Stimulated activated CD4-positive, alpha-beta T cell treated with anti-CD3 and anti-CD28 coated beads, TNF-alpha, amount 100 ng/mL, for 24 hours (primary cell): ENCODE results near the gene TOM1L2.
"Not testable (repeated sequence)": the region's sequence is repeated elsewhere in the genome, so short reads cannot be mapped to it uniquely, and the experiment has no call there.

Source experiments
- DNase-seq, 3 experiments: peaks; one replicate each; pipeline ENCODE4 v3.0.0-alpha.2; 2020; ENCODE audit warnings: low read depth in 3 of 3

TOM1L2 gene

DNA sequence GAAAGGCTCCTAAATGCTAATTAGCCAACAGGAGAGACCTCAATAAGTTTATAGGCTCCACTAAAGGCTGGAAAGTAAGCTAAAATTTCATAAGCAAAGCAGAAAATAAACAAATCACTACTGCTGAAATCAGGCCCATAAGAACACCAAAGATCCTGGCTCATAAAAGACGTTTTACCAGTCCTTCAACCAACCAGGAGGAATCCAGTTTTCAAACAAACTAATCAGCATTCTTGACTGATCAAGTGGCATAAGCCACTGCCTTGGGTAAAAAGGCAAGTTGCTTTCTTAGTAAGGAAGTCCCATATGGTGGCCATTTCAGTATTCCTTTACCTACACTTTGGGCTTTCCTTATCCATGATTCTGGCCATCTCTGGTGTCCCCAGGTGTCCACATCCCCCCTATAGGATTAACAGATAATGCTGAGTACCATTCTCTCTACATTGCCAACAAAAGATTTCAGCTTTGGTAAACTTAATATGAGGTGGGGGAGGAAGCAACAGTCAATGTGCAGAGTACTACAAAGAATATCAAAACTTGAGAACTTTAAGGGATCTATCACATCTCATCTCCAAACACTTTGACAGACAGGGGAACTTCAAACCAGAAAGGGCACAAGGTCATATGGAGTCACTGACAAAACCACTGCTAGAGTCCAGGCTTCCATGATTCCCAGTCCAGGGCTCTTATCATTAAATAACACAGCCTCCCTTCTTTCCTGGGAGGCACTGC lies 1.3 kb downstream of the TOM1L2 start:
- DNase-seq, result no peak

DNA sequence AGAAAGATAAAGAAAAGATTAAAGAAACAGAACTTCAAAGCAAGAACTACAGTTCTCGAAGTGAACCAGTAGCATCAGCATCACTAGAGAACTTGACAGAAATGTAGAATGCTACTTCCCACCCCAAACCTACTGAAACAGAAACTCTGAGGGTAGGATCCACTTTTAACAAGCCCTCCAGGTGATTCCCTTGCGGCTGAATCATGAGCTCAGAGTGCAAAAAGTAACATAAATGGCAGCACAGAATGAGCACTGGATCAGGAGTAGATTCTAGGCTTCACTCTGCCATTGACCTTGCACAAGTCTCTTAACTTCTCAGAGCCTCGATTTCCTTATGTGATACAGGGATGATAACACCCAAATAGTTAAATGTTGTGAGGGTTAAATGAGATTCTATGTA lies 5.8 kb downstream of the TOM1L2 start:
- no peak for DNase-seq

DNA sequence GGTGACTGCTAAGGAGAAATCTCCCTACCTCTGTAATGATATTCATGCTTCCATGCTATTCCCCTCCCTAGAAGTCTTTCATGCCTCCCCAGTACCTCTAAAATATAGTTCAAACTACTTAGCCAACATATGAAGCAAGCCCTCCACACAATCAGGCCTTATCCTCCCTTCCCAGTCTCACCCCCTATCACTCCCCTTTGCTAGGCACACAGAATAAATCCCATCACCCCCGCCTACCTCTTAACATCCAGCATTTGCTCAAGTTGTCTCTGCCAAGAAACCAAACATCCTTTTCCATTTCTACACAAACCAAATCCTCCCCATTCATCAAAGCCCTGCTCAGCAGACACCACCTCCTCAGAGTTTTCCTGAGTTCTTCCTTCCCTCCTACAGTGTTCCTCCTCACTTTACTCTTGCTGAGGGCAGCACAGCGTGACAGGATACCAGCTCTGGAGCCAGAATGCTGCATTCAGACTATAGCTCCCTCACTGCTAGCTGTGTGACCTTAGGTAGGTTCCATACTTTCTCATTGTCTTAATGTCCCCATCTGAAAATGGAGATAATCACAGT lies 7.0 kb downstream of the TOM1L2 start:
- no peak for DNase-seq

DNA sequence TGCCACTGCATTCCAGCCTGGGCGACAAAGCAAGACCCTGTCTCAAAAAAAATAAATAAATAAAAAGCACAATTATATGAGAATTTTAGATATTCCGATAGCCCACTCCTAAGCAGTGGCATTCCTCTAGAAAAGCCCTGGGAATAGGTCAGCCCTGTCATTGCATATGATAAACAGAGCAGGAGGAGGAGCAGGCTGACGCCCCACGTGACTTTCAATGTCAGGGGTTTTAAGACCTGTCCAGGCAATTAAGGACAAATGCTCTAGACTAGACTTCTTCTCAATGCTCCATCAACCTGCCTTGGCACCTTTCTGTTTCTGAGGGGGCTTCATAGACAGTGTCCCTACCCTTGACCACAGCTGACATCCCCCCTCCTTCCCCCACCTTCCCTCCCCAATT lies 7.5 kb downstream of the TOM1L2 start:
- no peak for DNase-seq

DNA sequence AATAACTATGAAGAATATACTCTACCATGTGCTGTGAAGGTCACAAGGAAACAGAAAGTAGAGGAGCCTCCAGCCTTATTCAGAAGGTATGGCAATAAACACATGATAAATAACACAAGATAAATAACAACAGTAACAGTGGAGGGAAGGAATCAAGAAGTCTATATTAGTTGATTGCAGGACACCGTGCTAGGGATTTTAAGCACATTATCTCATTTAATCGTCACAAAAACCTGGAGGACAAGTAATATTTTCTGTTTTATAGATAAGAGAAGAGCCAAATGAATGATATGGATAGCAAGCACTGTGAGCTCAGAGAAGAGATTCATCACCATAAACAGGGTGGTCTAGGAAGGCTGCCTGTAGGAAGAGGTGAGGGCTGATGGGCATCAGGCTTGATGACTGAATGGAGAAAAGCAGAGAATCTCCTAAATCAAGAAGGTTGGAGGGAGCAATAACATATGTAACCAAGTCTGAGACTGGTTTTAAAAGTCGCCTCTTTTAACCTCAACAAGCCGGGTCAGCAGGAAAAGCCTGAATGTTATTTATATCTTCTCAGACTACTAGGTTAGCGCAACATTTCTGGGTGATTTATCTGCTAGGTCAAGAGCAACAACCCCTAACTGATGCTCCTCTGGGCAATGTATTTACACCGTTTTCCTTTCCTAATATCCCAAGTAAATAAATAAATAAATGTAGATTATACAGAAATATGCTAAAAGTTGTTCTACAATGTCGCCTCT lies 8.3 kb downstream of the TOM1L2 start:
- no peak for DNase-seq

DNA sequence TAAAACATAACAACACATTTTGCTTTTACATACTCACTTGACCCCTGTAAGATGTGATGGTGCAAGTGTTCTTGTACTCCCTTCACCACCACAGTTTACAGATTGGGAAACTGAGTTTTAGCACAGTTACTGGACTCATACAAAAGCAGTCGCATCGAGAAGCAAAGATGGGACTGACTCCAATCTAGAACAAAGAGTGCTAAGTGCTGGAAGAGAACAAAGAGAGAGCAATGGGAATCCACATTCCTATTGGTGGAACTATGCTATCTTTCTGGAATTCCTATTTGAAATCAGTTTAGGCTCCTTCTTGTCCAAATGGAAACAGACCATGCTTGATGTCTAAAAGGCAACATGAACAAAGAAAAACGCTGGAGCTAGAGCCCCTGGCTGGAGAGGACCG lies 9.1 kb downstream of the TOM1L2 start:
- no peak for DNase-seq

DNA sequence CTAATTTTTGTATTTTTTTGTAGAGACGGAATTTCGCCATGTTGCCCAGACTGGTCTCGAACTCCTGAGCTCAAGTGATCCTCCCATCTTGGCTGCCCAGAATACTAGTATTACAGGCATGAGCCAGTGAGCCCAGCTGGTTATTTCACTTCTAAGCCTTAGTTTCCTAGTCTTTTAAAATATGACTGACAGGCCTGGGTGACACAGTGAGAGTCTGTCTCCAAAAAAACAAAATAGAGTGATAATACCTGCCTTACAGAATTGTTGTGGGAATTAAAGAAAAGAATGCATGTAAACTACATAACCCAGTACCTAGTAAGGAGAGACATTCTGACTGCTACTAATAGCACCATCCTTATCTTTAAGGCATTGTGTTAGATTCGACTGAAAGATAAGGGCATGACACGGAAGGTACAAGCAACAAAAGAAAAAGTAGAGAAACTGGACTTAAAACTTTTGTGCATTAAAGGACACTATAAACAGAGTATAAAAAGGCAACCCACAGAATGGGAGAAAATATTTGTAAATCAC lies 11.6 kb downstream of the TOM1L2 start:
- DNase-seq, result no peak

DNA sequence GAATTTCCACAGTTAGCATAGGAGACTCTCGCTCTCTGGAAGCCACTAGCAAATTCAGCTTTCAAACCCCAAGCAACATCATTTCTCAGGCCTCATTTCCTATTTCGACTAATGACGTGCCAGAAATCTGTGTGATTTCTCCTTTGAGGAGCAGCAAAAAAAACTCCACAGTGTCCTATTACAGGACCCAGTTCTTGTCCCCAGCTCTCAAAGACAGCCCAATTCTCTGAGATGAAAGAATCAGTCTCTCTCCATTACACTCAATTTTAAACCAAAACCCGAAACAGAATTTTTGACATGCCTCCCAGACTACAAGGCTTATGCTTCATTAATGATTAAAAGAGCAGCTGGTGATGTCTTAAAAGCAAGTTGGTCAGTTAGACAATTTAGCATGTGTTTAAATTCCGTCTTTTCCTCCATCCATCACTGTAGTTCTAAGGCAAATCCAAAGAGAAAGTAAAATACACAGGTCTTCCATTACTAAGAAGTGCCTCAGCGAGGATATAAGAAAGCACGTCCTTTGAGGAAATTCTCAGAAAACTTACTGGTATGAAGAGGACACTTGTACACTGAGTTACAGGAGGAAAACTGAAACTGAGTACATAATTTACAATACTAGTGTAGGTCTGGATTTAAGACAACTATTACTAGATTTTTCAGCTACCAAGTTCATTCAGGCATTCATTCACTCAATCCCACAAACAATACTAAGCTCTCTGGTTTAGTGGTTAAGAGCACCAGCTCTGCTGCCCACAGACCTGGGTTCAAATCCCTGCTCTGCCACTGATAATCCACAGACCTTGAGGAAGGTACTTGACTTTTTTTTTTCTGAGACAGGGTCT lies 12.5 kb downstream of the TOM1L2 start:
- peak in 1 of 3 experiments; percentile 35 for DNase-seq

DNA sequence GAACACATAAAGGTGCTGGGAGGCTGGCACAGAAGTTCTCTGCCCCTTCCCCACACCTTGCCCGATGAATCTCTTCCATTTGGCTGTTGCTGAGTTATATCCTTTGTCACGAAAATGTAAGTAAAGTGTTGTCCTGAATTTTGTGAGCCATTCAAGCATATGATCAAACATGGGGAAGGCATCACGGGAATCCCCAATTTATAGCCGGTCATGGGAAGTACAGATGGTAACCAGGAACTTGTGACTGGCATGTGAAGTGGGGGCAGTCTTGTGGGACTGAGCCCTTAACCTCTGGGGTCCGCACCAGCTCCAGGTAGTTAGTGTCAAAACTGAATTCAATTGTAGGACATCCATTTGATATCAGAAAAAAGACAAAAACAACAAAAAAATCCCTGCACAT lies 13.2 kb downstream of the TOM1L2 start:
- no peak for DNase-seq

DNA sequence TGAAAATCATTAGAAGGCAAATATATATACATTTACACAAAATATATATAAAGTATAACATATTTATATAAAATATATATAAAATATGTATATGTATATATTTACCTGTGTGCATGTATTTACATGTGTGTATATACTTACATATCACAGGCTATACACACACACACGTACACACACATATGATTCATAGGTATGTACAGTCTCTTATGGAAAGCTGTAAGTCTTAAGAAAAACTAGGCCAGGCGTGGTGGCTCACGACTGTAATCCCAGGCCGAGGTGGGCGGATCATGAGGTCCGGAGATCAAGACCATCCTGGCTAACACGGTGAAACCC lies 14.7 kb downstream of the TOM1L2 start:
- no peak for DNase-seq

DNA sequence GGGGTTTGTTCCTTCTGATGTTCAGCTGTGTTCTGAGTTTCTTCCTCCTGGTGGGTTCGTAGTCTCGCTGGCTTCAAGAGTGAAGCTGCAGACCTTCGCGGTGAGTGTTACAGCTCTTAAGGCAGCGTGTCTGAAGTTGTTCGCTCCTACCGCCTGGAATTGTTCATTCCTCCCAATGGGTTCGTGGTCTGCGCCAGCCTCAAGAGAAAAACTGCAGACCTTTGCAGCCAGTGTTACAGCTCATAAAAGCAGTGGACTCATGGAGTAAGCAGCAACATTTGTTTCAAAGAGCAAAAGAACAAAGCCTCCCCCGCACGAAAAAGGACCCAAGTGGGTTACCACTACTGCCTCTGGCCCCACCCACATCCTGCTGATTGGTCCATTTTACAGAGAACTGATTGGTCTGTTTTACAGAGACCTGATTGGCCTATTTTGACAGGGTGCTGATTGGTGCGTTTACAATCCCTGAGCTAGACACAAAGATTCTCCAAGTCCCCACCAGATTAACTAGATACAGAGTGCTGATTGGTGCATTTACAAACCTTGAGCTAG lies 16.3 kb downstream of the TOM1L2 start:
- not testable (repeated sequence) for DNase-seq

DNA sequence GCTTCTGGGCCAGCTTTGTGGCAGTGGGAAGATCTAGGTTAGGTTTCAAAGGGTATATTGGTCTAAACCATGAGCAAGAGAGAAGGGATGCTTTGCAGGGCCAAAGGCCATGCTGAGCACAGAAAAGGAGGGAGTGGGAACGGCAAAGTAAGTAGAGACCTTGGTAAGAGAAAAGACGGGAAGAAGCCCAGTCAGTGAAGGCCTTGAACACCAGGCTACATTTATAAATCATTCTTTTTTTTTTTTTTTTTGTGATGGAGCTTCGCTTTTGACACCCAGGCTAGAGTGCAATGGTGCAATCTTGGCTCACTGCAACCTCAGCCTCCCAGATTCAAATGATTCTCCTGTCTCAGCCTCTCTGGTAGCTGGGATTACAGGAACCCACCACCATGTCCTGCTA lies 18.1 kb downstream of the TOM1L2 start:
- DNase-seq, result no peak

DNA sequence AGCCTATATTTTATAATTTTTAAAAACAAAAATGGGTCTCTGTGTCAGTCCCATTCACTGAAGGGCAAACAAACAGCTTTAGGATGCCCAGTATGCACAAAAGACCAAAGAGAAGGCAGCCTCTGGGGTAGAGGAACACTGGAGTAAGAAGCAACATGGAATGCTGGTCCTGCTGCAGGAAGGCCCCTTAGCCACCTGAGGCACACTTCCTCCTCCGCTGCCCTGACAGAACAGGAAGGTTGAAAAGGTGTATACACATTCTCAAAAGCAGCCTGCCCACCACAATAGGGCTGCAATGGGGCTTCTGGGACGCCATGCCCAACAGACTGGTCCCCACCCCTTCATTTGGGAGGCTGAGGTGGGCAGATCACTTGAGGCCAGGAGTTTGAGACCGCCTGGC lies 19.5 kb downstream of the TOM1L2 start:
- no peak for DNase-seq

DNA sequence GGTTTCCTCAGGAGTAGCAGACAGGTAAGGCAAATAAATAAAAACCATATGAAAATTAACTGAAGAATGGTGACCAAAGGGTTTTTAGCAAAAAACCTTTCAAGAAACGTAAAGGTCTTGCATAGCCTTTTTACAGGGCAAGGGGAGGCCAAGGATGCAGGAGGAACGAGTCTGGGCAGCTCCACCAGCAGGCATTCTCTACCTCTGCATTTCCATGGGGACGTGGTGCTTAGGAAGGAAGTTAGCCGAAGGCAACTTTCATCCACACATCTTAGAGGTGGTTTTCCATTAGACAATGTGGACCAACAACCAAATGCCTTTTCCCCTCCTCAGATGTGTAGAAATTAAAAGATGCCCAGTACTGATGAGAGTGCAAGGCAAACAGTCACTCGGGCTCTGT lies 20.7 kb downstream of the TOM1L2 start:
- DNase-seq, result no peak

DNA sequence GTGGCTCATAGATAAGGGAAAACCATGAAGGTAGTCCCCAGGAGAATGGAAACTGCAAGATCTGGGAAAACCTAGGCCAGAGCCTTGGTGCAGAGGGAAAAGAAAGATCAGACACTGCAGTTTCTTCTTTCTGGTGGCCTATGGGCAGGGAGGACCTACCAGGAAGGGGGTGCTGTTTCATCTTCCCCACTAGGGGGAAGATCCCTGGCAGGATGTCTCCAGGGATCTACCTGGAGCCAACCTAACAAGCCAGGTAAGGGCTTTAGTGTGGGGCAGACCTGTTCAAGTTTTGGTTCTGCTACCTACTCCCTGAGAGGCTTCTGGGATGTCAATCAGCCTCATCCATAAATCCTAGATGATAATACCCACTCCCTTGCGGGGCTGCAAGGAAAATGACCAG lies 21.4 kb downstream of the TOM1L2 start:
- no peak for DNase-seq

DNA sequence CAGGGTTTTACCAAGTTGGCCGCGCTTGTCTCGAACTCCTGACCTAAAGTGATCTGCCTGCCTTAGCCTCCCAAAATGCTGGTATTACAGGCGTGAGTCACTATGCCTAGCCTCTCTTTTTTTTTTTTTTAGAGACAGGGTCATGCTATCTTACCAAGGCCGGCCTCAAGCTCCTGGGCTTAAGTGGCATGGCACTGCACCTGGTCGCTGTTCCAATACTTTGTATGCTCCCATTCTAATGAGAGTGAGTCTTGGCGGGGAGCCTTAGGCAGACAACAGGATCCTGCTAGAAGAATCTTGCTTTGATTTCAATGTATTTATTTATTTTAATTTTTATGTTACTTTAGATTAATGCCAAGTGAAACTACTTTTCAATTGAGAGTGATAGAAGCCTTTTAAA lies 21.9 kb downstream of the TOM1L2 start:
- no peak for DNase-seq

DNA sequence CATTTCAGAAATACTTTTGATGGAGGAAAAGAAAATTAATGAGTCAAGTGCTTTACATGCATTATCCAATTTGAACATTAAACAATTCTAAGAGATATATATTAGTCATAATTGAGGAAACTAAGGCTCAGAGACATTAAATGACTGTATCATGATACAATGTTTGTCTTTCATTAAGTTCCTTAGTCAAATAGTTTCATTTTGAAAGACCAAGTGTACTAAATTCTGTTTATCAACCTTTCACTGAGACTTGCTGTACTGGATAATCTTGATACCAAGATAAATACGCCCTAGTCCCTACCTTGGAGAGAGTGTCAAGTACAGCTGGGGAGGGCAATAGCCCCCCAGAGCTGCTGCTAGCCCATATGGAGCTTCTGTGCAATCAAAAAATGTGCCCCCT lies 24.2 kb downstream of the TOM1L2 start:
- no peak for DNase-seq

DNA sequence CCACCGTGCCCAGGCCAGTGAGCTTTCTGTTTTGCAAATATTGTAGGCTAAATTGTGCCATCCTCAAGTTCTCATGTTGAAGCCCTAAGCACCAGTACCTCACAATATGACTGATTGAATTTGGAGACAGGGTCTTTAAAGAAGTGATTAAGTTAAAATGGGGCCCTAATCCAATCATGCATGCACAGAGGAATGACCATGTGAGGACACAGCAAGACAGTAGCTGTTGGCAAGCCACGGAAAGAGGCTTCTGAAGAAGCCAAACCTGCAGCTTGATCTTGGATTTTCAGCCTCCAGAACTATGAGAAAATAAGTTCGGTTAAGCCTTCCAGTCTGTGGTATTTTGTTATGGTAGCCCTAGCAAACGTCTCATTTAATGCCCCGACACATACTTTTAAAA lies 24.9 kb downstream of the TOM1L2 start:
- DNase-seq, result no peak

DNA sequence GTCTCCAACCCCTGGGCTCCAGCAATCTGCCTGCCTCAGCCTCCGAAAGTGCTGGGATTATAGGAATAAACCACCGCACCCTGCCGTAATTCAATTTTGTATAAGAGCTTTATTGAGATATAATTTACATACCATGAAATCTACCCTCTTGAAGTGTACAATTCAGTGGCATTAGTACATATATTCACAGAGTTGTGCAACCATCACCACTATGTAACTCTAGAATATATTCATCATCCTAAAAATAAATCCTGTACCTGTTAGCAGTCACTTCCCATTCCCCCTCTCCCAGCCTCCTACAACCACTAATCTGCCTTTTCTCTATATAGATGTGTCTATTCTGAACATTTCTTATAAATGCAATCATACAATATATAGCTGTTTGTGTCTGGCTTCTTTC lies 26.1 kb downstream of the TOM1L2 start:
- no peak for DNase-seq

DNA sequence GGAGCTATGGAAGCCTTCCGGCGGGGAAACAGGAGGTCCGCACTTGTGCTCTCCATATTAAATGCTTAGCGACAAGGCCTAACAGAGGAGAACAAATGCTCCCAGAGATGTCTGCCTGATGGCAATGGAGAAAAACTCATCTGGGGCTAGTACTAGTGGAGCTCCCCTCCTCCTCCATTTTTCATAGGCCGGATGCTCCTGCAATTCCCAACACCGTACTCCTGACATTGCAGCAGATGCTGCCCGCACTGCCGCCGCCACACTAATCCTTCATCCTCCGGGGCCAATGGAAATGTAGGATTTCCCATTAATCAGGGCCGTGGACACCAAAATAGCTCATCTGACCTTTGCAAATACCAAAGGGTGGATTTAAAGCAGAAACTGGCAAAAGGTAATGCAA lies 27.5 kb downstream of the TOM1L2 start:
- DNase-seq, result no peak

DNA sequence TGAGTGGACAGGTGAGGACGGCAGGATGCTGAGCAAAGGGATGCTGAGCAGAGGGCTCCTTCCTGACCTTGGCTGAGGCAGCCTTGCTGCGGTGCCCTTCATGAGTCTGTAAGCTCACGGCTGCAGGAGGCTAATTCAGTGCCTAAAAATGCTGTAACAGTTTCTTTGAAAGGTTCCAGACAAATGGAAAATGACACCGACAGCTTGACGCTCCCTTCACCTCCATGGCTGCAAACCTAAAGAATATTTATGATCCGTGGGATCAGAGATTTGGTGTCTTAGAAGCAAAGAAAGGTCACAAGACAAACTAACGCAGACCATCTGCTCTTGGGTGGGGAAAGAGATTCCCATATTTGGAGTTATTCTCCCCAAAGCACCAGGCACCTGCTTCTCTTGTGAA lies 28.0 kb downstream of the TOM1L2 start:
- DNase-seq, result no peak
